Activated CD8-positive, alpha-beta memory T cell treated with anti-CD3 and anti-CD28 coated beads, Interleukin-2, amount 50 U/mL, for 48 hours (primary cell): ENCODE measurements around the gene ATP11C.
"Not testable (repeated sequence)": the region's sequence is repeated elsewhere in the genome, so short reads cannot be mapped to it uniquely, and the experiment has no call there.

Experiments
- DNase-seq: peaks from one replicate; pipeline ENCODE4 v3.0.0-alpha.2; 2020

The ATP11C gene

DNA sequence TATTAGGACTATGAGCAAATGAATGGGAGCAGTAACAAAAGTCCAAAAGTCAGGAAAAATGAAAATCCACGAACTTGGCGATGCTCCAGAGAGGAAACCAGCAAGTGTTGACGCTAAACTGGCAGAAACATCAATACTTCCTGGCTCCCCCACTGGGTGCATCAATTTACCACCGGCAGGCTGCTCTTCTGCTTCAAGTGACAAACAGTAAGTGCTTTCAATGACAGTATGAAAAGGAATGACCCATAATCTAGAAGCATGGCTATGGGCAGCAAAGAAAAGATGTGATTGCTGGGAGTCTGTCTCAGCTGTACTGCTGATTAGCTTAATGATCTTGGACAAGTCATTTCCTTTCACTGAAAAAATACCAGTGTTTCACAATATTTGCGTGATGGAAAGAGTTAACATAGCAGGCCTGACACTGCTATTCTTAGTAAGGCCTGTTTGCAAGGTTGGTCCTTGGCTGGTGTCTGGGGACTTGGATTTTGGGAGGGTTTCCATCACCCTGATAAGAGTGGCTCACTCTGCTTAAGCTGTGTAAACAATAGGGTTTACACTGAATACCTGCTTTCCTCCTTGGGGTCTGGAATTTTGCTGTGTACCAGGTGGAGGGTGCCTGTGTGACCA is 8.7 kb downstream of the ATP11C start:
- no peak for DNase-seq

DNA sequence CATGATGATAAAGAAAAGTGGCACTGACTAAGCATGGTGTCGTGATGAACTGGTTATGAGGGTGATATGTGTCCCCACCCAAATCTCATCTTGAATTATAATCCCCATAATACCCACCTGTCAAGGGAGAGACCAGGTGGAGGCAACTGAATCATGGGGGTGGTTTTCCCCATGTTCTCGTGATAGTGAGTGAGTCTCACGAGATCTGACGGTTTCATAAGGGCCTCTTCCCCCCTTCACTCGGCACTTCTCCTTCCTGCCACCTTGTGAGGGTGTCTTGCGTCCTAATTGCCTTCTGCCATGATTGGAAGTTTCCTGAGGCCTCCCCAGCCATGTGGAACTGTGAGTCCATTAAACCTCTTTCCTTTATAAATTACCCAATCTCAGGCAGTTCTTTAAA is 11.7 kb downstream of the ATP11C start:
- DNase-seq: not testable (repeated sequence)

DNA sequence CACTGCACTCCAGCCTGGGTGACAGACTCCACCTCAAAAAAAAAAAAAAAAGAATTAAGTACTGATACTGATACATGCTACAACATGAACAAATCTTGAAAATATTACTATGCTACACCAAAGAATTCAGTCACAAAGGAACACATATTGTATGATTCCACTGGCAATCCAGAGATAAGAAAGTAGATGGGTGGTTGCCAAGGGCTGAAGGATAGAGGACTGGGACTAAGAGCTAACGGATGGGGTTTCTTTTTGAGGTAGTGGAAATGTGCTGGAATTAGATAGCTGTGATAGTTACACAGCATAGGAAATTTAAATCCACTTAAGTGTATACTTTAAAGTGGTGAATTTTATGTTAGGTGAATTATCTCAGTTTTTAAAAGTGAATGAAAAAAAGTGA is 12.5 kb downstream of the ATP11C start:
- DNase-seq: no peak

DNA sequence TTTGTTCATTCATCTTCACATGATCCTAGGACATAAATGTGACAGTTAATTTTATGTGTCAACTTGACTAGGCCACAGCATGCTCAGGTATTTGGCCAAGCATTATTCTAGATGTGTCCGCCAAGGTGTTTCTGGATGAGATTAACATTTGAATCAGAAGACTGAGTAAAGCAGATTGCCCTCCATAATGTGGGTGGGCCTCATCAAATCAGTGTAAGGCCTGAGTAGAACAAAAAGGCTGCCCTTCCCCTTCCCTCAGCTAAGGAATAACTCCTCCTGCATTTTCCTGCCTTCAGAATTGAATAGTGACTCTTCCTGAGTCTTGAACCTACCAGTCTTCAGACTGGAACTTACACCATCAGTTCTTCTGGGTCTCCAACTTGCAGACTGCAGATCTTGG is 18.4 kb downstream of the ATP11C start:
- no peak for DNase-seq

DNA sequence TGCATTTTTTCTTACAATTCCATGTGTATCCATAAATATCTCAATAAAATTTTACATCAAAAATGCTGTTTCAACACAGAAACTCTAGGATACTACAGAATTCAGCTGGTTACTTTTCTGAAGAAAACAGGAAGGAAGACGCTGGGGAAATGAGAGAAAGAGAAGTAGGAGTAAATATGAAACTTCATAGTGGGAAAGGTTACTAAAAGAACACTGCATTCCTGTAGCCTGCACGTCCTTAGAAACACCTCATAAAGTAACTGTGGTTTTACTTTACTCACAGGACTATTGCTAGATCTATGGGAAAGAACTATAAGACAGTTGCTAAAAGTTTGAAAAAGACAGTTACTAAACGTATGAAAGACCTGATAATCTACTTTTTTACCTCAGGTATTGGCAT is 23.1 kb downstream of the ATP11C start:
- no peak for DNase-seq

DNA sequence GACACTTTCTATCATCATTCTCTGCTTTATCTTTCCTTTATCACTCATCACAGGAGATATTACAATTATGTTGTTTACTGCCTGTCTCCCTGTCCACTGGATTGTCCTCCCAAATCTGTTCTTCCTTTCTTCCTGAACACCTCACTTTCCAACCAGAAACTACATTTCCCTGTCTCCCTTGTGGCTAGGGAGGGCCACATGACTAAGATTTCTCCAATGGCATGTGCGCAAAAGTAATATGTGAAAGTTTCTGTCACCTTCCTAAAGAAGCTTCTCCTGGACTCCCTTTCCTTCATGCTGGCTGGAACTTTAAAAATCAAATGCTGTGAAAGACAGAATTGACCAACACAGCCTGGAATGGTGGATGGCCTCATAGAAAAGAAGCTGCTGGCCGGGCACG is 25.8 kb downstream of the ATP11C start:
- no peak for DNase-seq

DNA sequence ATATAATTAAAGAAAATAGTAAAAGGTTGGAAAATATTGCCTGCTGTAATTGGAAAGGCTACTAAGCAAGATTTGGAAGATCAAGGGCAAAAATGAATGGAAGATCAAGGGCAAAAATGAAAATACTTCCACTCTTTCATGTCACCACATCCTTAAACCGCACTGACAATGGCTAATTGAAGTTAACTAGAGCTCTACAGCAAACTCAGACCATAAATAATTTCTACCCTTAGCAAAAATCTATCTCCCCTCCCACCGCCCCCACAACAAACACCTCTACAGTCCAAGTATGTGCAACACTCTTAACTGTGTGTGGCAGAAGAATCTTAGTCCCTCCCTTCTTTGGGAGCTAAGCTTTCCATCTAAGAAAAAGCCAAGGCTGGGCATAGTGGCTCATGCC is 27.1 kb downstream of the ATP11C start:
- no peak for DNase-seq

DNA sequence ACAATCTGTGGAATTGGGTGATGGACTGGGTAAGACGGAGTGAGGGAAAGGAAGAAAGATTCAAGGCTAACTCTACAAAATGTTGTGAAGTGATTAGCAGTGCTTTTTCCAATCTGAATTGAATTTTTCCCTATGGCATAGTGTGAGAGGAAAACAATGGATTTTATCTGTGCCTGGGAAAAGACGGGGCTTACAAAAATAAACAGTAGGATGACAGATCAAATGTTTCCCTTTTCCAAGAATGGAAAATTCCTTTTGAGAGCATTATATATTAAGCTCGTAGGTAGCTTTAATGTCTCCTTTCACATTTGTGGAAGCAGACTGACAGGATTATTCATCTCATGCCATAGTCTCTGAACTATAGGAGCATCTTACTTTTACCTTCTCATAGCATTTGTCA is 27.8 kb downstream of the ATP11C start:
- DNase-seq: no peak

DNA sequence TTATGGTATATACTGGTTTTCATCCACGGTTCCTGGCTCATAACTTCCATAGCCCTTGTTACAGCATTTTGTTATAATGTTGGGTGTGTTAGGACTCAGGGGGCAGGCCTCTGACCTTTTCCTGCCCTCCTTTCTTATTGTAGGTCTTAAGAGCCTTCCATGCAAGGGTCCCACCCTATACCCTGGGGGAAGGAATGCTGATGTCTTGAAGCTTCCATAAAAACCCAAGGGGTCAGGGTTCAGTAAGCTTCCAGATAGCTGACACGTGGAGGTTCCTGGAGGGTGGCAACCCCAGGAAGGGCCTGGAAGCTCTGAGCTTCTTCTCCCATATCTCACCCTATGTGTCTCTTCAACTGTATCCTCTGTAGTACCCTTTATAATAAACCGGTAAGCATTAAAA is 29.6 kb downstream of the ATP11C start:
- no peak for DNase-seq

DNA sequence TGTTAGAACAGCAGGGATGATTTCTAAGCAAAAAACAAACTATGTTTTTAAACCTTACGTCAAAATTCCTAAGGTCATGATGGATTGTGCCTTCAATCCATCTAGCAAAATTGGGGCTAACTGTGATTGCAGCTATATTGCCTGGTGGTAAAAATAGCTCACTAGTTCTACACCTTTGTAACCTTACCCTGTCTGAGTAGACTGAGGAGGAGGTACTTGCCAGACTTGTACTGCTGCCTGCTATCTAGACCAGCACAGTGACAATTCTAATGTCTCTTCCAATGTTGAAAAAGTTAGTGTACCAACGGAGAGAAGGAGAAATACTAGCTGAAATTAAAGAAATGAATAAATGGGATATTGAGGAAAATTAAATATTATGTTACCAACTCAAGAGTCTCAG is 30.3 kb downstream of the ATP11C start:
- DNase-seq: no peak

DNA sequence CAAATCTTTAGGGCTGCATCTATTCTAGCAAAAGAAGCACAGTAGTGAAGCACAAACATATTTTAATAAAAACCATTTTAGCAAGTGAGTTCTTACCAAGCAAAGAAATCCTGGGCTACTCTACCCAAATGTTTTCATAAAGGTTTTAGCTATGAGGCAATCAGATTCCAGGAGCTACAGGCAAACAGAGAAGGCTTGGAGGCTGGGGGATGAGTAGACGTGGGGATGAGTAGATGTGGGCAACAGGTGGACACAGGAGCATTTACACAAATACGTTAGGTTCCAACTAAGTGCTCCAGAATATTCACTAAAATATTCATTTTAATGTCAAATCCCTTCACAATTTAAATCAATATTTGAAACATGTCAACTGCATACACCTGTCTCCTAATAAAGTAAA is 34.5 kb downstream of the ATP11C start:
- DNase-seq: no peak

DNA sequence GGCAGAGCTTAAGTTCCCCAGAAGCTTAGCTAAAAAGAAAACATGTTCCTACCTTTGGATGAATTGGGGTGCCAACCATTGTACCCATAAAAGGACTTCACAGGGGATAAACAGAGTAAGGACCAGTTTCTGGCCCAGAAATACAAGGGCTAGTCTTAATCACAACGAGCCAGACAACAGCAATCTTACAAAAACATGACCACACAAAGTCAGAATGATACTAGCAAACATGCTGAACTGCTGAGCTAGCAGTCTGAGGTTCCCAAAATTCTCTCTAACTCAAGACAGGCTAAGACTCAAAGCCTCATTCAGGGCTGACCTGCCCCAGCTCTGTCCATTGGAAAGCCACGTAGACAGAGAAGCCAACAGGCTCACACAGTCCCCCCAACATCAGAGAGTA is 40.3 kb downstream of the ATP11C start:
- DNase-seq: no peak

DNA sequence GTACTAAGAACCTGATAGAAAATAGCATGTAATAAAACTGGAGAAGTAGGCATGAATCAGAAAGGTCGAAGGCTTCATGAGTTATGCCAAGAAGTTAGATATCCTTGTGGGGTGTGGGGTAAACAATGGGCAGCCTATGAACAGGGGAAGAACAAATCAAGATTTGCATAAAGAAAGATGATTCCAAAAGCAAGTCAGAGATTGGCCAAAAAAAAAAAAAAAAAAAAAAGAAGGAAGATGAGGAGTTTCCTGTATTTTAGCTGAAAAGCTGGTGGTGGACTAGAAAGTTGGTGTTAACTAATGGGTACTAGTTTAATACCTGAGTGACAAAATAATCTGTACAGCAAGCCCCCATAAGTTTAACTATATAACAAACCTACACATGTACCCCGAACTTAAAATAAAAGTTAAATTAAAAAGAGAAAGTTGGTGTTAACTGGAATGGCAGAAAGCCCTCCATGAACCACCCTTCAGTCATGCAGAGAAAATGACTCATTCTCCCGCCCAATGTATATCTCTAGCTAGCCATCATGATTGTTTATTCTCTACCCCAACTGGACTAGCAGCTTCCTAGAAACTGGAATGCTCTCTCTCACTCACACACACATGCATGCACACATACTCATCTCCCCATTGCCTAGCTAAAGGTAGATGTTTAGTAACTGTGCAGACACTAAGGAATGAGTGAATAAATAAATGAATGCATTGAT is 41.7 kb downstream of the ATP11C start:
- DNase-seq: no peak

DNA sequence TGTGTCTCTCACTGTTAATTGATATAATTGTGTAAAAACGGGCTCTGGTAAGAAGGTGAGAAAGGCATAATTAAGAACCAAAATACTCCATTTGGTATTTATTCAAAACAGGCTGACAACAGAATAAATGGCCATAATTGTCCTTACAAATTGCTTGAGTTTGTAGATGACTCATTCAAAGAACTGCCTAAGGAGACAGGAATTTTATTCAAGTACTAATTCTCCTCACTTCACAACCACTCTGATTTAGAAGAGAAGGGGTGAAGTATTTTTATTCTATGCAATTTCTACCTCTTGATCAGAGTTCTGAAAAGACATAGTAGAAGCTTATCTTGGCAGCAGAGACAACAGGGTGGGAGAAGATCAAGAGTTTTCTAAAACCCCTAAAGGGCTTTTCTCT is 43.1 kb downstream of the ATP11C start:
- no peak for DNase-seq

DNA sequence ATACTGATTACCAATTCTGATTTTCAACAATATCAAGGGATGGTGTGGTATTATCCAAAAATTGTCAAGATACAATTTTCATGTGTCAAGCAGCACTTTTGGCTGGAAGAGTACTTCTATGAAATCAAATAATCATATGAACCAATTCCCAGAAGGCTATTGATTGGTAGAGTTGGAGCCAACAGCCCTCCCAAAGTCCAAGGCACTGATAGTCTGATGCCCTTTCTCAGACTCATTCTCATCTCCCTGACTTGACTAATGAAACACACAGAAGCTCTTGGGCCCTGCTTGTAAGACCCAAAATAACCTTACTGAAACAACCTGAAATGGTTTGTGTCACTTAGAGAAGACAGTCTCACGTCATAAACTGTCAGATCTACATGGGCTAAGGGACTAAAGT is 48.9 kb downstream of the ATP11C start:
- no peak for DNase-seq

DNA sequence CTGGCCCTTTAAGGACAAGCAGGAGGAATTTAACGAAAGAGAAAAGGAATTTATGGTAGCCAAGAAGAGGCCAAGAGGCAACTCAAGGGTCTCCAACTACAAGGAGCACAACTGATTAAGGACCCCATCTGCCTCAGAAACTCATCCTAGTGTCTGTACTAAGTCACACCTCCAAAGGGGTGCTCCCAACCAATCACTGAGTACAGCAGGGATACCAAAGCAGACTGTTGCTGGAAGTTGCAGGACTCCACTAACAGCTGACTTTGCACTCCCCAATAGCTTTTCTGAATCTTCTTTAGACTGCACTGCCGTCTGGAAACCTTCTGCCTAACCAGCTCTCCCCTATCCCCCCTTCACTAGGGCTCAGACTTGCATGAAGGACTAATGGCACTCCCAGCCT is 50.6 kb downstream of the ATP11C start:
- DNase-seq: no peak

DNA sequence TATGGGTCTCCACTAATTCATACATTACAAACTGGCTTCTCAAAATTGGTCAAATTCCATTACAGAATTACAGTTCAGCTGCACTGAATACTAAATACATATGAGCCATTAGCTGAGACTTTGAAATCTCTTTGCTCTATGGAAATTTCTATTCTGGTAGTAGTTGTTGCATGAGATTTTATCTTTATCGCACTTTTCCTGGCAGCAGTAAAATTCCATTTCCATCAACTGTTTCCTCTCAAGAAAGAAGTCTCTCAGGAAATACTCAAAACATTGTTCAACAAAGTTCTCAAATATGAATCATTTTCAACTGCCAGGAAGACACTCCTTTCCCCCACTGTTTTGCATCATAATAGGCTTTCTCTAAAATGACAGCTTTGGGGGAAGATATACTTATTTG is 51.3 kb downstream of the ATP11C start:
- DNase-seq: no peak

DNA sequence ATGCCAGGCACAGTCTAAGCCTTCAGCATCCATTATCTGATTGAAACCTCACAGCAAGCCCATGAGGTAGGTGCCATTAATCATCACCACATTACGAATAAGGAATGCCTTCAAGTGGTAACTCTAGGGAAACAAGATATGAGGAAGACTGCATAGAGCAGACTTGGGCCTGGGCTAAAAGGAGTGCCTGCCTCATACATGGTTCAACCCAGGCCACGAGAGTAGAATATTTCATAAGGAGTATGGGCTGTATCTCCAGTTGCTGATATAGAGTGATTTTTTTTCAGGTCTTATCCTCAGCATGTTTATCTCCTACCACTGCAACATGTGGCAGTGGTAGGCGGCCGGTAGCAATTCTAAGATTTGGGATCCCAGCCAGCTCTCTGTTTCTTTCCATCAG is 51.7 kb downstream of the ATP11C start:
- DNase-seq: no peak

DNA sequence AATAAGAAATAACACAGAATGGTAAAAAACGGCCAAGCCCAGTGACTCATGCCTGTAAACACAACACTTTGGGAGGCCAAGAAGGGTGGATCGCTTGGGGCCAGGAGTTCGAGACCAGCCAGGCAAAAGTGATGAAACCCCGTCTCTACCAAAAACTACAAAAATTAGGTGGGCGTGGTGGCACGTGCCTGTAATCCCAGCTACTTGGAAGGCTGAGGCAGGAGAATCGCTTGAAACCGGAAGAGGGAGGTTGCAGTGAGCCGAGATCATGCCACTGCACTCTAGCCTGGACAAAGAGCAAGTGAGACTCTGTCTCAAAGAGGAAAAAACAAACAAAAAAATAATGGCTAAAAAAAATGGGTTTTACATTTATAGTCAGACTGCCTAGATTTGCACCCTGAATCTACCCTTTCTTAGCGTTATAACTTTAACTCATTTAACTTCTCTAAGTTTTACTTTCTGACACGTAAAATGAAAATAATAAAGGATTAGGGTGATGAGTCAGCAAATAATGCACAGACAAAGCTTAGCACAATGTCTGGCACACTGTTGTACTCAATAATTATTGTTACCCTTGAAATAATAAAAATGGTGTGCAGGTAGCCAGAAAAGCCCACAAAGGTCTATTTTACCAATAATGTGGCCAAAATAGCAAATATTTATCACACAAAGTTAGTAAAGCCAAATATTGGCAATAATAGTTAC is 55.0 kb downstream of the ATP11C start:
- DNase-seq: no peak

DNA sequence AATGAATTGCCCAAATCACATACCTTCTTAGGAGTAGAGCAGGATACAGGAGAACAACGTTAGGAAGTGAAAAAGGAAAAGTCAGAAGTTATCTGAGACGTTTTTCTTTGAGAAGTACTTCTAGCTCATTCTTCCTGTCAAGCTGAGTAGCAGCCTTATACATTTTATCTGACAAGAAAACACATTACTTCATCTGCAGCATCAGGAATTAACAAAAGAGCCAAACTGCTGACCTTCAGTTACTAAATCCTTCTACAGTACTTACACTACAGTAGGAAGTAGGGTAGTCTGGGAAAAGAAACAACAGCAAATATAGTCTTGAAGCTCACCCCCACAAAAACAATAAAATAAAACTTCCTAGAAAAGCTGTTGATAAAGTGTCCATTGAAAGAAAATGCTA is 57.0 kb downstream of the ATP11C start:
- DNase-seq: no peak

DNA sequence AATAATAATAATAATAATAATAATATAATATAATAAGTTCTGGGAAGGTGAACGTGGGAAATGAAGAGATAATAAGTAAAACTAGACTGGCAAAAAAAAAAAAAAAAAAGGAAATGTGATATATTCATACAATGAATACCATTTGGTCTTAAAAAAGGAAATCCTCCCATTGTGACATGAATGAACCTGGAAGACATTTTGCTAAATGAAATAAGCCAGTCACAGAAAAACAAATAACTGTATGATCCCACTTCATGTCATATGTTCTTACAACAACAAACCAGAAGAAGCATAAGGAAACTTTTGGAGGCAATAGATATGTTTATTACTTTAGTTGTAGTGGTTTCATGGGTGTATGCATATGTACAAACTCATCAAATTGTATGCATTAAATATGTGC is 63.1 kb downstream of the ATP11C start:
- DNase-seq: no peak

DNA sequence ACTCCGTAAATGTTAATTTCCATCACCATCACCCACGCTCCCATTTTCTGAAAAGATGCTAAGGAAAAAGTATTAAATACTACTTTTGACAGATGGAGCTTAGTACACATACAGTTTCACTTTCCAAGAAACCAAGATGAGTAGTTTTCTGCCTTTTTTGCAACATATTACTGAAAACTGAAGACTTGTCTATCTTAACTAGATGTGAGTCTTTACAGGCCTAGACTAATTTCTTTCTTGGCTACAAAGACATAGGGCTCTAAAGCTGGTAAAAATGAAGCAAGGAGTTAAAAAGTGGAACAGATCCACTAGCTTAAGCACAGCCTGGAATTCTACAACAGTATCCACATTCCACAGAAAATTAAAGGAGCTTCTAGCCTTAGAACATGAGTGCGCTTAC is 68.2 kb downstream of the ATP11C start:
- DNase-seq: no peak

DNA sequence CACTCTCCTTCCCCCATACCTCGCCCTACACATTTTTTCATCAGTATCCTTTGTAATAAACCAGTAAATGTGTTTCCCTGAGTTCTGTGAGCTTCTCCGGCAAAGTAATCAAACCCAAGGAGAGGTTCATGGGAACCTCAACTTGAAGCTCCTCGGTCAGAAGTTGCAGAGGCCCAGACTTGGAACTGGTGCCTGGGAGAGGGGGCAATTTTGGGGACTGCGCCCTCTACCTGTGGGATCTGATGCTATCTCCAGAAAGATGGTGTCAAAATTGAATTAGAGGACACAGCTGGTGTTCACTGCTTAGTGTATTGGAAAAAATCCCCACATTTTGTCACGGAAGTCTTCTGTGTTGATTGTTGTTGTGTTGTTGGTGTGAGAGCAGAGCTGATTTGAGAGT is 70.6 kb downstream of the ATP11C start:
- no peak for DNase-seq

DNA sequence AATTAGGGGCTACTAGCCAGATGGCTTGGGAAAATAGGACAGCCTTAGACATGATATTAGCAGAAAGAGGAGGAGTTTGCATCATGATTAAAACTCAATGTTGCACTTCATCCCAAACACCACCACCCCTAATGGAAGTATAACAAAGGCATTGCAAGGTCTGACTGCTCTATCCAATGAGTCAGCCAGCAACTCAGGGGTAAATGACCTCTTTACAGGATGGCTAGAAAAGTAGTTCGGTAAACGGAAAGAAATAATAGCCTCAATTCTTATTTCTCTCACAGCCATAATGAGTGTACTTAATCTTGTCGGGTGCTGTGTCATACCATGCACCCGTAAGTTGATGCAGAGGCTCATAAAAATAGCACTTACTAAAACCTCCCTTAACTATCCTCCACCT is 76.0 kb downstream of the ATP11C start:
- not testable (repeated sequence) for DNase-seq

DNA sequence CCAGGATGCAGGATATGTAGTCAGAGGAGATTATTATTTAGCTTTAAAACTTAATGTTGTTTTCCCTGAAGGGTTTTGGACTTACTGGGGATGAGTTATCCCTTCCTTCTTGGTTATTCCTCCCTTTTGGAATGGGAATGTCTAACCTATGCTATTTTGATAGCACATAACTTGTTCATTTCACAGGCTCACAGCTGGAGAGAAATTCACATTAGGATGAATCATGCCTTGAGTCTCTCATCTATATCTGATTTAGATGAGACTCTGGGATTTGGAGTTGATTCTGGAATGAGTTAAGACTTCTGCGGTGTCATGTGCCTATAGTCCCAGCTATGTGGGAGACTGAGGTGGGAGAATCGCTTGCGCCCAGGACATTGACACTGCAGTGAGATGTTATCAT is 81.1 kb downstream of the ATP11C start:
- DNase-seq: no peak
